H9 (cell line): ENCODE data around the gene AP3S2. TPM values are rescaled to one million over a fixed set of nuclear protein-coding genes. Genes with fewer than 3 reads are reported as not detected.

Source experiments
- DNase-seq: peaks from one replicate; pipeline ENCODE4 v3.0.0-alpha.2; 2017
- H2AFZ ChIP-seq: one replicate; pipeline ENCODE4 v1.6.1; 2013; ENCODE audit warnings: mild to moderate bottlenecking, low read length, control low read depth, moderate library complexity
- H2AK5ac ChIP-seq: 2 replicates; pipeline ENCODE4 v1.6.1; 2013; ENCODE audit warnings: low read length, control low read depth, mixed read lengths; ENCODE audit not compliant: insufficient read length
- H2BK120ac ChIP-seq: one replicate; pipeline ENCODE4 v1.6.1; 2013; ENCODE audit warnings: low read depth, mild to moderate bottlenecking, low read length, control low read depth, inconsistent platforms; ENCODE audit not compliant: poor library complexity, severe bottlenecking
- H2BK12ac ChIP-seq: 2 replicates; pipeline ENCODE4 v1.6.1; 2013; ENCODE audit warnings: low read length, control low read depth, mixed read lengths, low read depth; ENCODE audit not compliant: insufficient read length
- H2BK15ac ChIP-seq: 2 replicates; pipeline ENCODE4 v1.6.1; 2013; ENCODE audit warnings: low read depth, low read length, control low read depth
- H2BK20ac ChIP-seq: one replicate; pipeline ENCODE4 v1.6.1; 2013; ENCODE audit warnings: low read depth, mild to moderate bottlenecking, low read length, control low read depth, inconsistent platforms; ENCODE audit not compliant: poor library complexity, severe bottlenecking
- H2BK5ac ChIP-seq: 2 replicates; pipeline ENCODE4 v1.6.1; 2013; ENCODE audit warnings: low read length, control low read depth, mixed read lengths; ENCODE audit not compliant: insufficient read length
- H3K14ac ChIP-seq: 2 replicates; pipeline ENCODE4 v1.6.1; 2013; ENCODE audit warnings: low read length, control low read depth; ENCODE audit not compliant: insufficient read depth
- H3K18ac ChIP-seq: 2 replicates; pipeline ENCODE4 v1.6.1; 2013; ENCODE audit warnings: low read depth, mild to moderate bottlenecking, mixed read lengths, low read length, control low read depth; ENCODE audit not compliant: insufficient read length
- H3K23ac ChIP-seq: 2 replicates; pipeline ENCODE4 v1.6.1; 2013; ENCODE audit warnings: low read length, control low read depth, mixed read lengths, low read depth; ENCODE audit not compliant: insufficient read length
- H3K23me2 ChIP-seq: 2 replicates; pipeline ENCODE4 v1.6.1; 2013; ENCODE audit warnings: low read depth, mild to moderate bottlenecking, mixed read lengths, low read length, control low read depth; ENCODE audit not compliant: insufficient read length, poor library complexity, severe bottlenecking
- H3K27ac ChIP-seq: 2 replicates; pipeline ENCODE4 v1.5.1; 2013; ENCODE audit warnings: low read length, control low read depth, mixed read lengths, low read depth; ENCODE audit not compliant: insufficient read length
- H3K27me3 ChIP-seq: 2 replicates; pipeline ENCODE4 v1.6.1; 2013; ENCODE audit warnings: low read length, control low read depth, inconsistent platforms; ENCODE audit not compliant: insufficient read depth
- H3K4ac ChIP-seq: 2 replicates; pipeline ENCODE4 v1.6.1; 2013; ENCODE audit warnings: low read depth, mild to moderate bottlenecking, control low read depth, inconsistent platforms, low read length, moderate library complexity
- H3K4me1 ChIP-seq: 2 replicates; pipeline ENCODE4 v1.6.1; 2013; ENCODE audit warnings: low read length, control low read depth, inconsistent platforms; ENCODE audit not compliant: insufficient read depth
- H3K4me2 ChIP-seq: 2 replicates; pipeline ENCODE4 v1.6.1; 2013; ENCODE audit warnings: low read length, control low read depth, mixed read lengths; ENCODE audit not compliant: insufficient read length, insufficient read depth
- H3K56ac ChIP-seq: 2 replicates; pipeline ENCODE4 v1.6.1; 2013; ENCODE audit warnings: low read depth, mild to moderate bottlenecking, mixed read lengths, low read length, control low read depth; ENCODE audit not compliant: insufficient read length
- H3K79me1 ChIP-seq: 2 replicates; pipeline ENCODE4 v1.6.1; 2013; ENCODE audit warnings: low read depth, mild to moderate bottlenecking, moderate library complexity, low read length, control low read depth, inconsistent platforms; ENCODE audit not compliant: insufficient read depth, poor library complexity, severe bottlenecking
- H3K79me2 ChIP-seq: 2 replicates; pipeline ENCODE4 v1.6.1; 2013; ENCODE audit warnings: low read length, control low read depth, inconsistent platforms; ENCODE audit not compliant: insufficient read depth
- H3K9ac ChIP-seq: 2 replicates; pipeline ENCODE4 v1.6.1; 2013; ENCODE audit warnings: low read length, control low read depth, mixed read lengths; ENCODE audit not compliant: insufficient read length; ENCODE audit errors: extremely low read depth
- H3K9me3 ChIP-seq: one replicate; pipeline ENCODE4 v1.6.1; 2013; ENCODE audit warnings: low read depth, low read length, inconsistent platforms; ENCODE audit not compliant: control insufficient read depth
- H3T11ph ChIP-seq: one replicate; pipeline ENCODE4 v1.6.1; 2013; ENCODE audit warnings: mild to moderate bottlenecking, low read length, control low read depth, inconsistent platforms
- H4K20me1 ChIP-seq: one replicate; pipeline ENCODE4 v1.6.1; 2013; ENCODE audit not compliant: control insufficient read depth, insufficient read length, insufficient read depth
- H4K5ac ChIP-seq: 2 replicates; pipeline ENCODE4 v1.6.1; 2013; ENCODE audit warnings: low read depth, mild to moderate bottlenecking, mixed read lengths, low read length, control low read depth; ENCODE audit not compliant: insufficient read length
- H4K8ac ChIP-seq: replicated peaks from 2 replicates; pipeline ENCODE4 v1.6.1; 2013; ENCODE audit warnings: low read length, control low read depth, mixed read lengths, low read depth; ENCODE audit not compliant: insufficient read length
- H4K91ac ChIP-seq: 2 replicates; pipeline ENCODE4 v1.6.1; 2013; ENCODE audit warnings: low read depth, mild to moderate bottlenecking, moderate library complexity, mixed read lengths, low read length, control low read depth; ENCODE audit not compliant: insufficient read length
- H3K27ac Mint-ChIP-seq, 3 experiments: 2 replicates in 2 of 3; 3 replicates in 1 of 3; pipeline ENCODE4 v1.8.0; 2020 to 2021; ENCODE audit warnings: mixed read lengths in 3 of 3, mild to moderate bottlenecking in 1 of 3, moderate library complexity in 1 of 3
- H3K27me3 Mint-ChIP-seq: 2 replicates; pipeline ENCODE4 v1.8.0; 2021; ENCODE audit warnings: low read depth, mild to moderate bottlenecking, moderate library complexity, mixed read lengths
- H3K36me3 Mint-ChIP-seq, 3 experiments: 2 replicates in 2 of 3; 3 replicates in 1 of 3; pipeline ENCODE4 v1.8.0; 2020 to 2021; ENCODE audit warnings: low read depth in 3 of 3, mixed read lengths in 3 of 3; ENCODE audit not compliant: insufficient read depth in 1 of 3
- H3K4me1 Mint-ChIP-seq, 2 experiments: 2 replicates each; pipeline ENCODE4 v1.8.0; 2020; ENCODE audit warnings: mixed read lengths in 2 of 2
- H3K4me3 Mint-ChIP-seq, 2 experiments: 2 replicates in 1 of 2; 3 replicates in 1 of 2; pipeline ENCODE4 v1.8.0; 2020 to 2021; ENCODE audit warnings: mild to moderate bottlenecking in 2 of 2, mixed read lengths in 2 of 2, moderate library complexity in 1 of 2
- H3K9me3 Mint-ChIP-seq, 2 experiments: 2 replicates in 1 of 2; 3 replicates in 1 of 2; pipeline ENCODE4 v1.8.0; 2020; ENCODE audit warnings: mild to moderate bottlenecking in 2 of 2, mixed read lengths in 2 of 2, moderate library complexity in 1 of 2
- CTCF ChIP-seq: fragments of 200-600 bp; sonication (generic); conservative IDR thresholded peaks from 3 replicates; pipeline ENCODE4 v1.8.0; 2021; ENCODE audit warnings: antibody characterized with exemption, mild to moderate bottlenecking
- WGBS: extraction: QIAGEN DNeasy Blood & Tissue Kit; methylation state at CpG from one replicate; pipeline ENCODE4 v1.1.7; 2013; ENCODE audit warnings: missing lambda C conversion rate, low lambda C conversion rate, mixed read lengths; ENCODE audit not compliant: insufficient read length; ENCODE audit errors: extremely low coverage; 5-methylcytosine and 5-hydroxymethylcytosine counted together
- total RNA-seq: library from RNA; stranded (reverse); gene quantifications from 2 replicates; pipeline ENCODE4 v1.2.1, GENCODE V29; 2021

Gene AP3S2
- total RNA-seq, 1 experiment from 2014 or later: 33.9 TPM

GRCh38 chr15:89803941-89804800 lies 89.6 kb downstream of the AP3S2 start:
- H2BK12ac ChIP-seq: no peak overlapping the region
- no peak overlapping the region for H2BK15ac ChIP-seq
- H4K91ac ChIP-seq: no peak overlapping the region
- no peak for DNase-seq
- no peak overlapping the region for H3K23ac ChIP-seq
- H3K9me3 ChIP-seq: no peaks in the 10 kb centered on the region
- no peaks in the 10 kb centered on the region for H3K27me3 ChIP-seq
- H3K14ac ChIP-seq: no peak overlapping the region
- no peak for TF ChIP-seq CTCF
- H3K56ac ChIP-seq: no peak overlapping the region
- Mint-ChIP-seq H3K27ac (no peak overlapping the region; a peak in 1 of 7 replicates), H3K4me1 (peaks cover 7 to 26% of the 10 kb centered on the region in 2 experiments; a peak in 3 of 4 replicates), H3K36me3 (no peaks in the 10 kb centered on the region), H3K27me3 (peaks cover 3% of the 10 kb centered on the region), H3K9me3 (no peaks in the 10 kb centered on the region), H3K4me3 (no peak overlapping the region)
- H4K5ac ChIP-seq: no peak overlapping the region
- H2BK20ac ChIP-seq: no peak overlapping the region
- H2AK5ac ChIP-seq: no peak overlapping the region
- H3K4me2 ChIP-seq: no peak overlapping the region
- H3K27ac ChIP-seq: no peak overlapping the region
- no peak overlapping the region for H2BK5ac ChIP-seq
- no peaks in the 10 kb centered on the region for H4K20me1 ChIP-seq
- no peak overlapping the region for H3K4ac ChIP-seq
- H3T11ph ChIP-seq: no peak overlapping the region
- H3K23me2 ChIP-seq: no peaks in the 10 kb centered on the region
- no peak overlapping the region for H2BK120ac ChIP-seq
- H4K8ac ChIP-seq: no peak overlapping the region
- H3K18ac ChIP-seq: no peak overlapping the region
- H3K79me1 ChIP-seq: no peaks in the 10 kb centered on the region
- H3K4me1 ChIP-seq: no peaks in the 10 kb centered on the region
- no peaks in the 10 kb centered on the region for H3K79me2 ChIP-seq
- no peak overlapping the region for H2AFZ ChIP-seq
- no CpG with 5 or more reads among the region's 29 CpGs for WGBS
- no peak overlapping the region for H3K9ac ChIP-seq
